Heart right ventricle (tissue), 16 donors: Measurements from ENCODE around the gene SYNCRIP. TPM values are rescaled to one million over a fixed set of nuclear protein-coding genes. Genes with fewer than 3 reads are reported as not detected.
A peak's percentile ranks its signal among the peaks of the same experiment; 100 is the strongest.

Source experiments
- ATAC-seq, 8 donors: fragments of 200-7000 bp; cut with Tn5 transposase; one replicate each; pipeline ENCODE4 v1.9.1; 2020; ENCODE audit warnings: mild to moderate bottlenecking in 8 of 8, moderate library complexity in 8 of 8, moderate number of reproducible peaks in 1 of 8
- DNase-seq, 2 donors: peaks; one replicate each; pipeline ENCODE4 v3.0.0-alpha.2; 2020
- H3K27ac ChIP-seq, 10 donors: fragments of 200-600 bp; sonication (generic) in 2 of 10; one replicate each; pipeline versions ENCODE4 v1.5.0 to v1.8.0; 2020 to 2022; ENCODE audit warnings: mild to moderate bottlenecking in 3 of 10
- H3K27me3 ChIP-seq, 7 donors: fragments of 200-600 bp; one replicate each; pipeline ENCODE4 v1.8.0; 2021 to 2022; ENCODE audit warnings: mild to moderate bottlenecking in 2 of 7
- H3K36me3 ChIP-seq, 9 donors: fragments of 200-600 bp; sonication (generic) in 1 of 9; one replicate each; pipeline versions ENCODE4 v1.5.0 to v1.8.0; 2020 to 2022; ENCODE audit warnings: mild to moderate bottlenecking in 2 of 9
- H3K4me1 ChIP-seq, 9 donors: fragments of 200-600 bp; sonication (generic) in 1 of 9; one replicate each; pipeline versions ENCODE4 v1.5.0 to v1.8.0; 2020 to 2022; ENCODE audit warnings: mild to moderate bottlenecking in 4 of 9
- H3K4me3 ChIP-seq, 10 donors: fragments of 200-600 bp; sonication (generic) in 2 of 10; one replicate each; pipeline versions ENCODE4 v1.5.0 to v1.8.0; 2020 to 2022; ENCODE audit warnings: mild to moderate bottlenecking in 7 of 10, moderate library complexity in 2 of 10
- H3K9me3 ChIP-seq, 11 donors: fragments of 200-600 bp in 10 of 11; sonication (generic) in 2 of 11; one replicate each; pipeline versions ENCODE4 v1.5.0 to v1.8.0; 2013 to 2022; ENCODE audit warnings: mild to moderate bottlenecking in 2 of 11, control low read depth in 1 of 11, moderate library complexity in 1 of 11
- CTCF ChIP-seq, 9 donors: fragments of 200-600 bp; sonication (generic) in 2 of 9; IDR thresholded peaks; one replicate each; pipeline versions ENCODE4 v1.5.0 to v1.8.0; 2021 to 2022; ENCODE audit warnings: antibody characterized with exemption in 9 of 9, mild to moderate bottlenecking in 5 of 9, moderate library complexity in 1 of 9
- WGBS, 2 donors: extraction: QIAGEN DNeasy Blood & Tissue Kit; methylation state at CpG; one replicate each; pipeline ENCODE4 v1.1.7; 2013; ENCODE audit warnings: inconsistent platforms in 1 of 2; 5-methylcytosine and 5-hydroxymethylcytosine counted together
- intact Hi-C, 10 donors: fragments of 100-400 bp; cut with DNase I; formaldehyde crosslinking; loops; one replicate each; pipeline versions ENCODE4 v1.11.1 to v1.14.2; 2022
- polyA plus RNA-seq, 2 donors: library from polyadenylated mRNA; stranded (reverse); fragments of 200-250 nt; gene quantifications; one replicate each; pipeline ENCODE4 v1.2.3, GENCODE V29; 2013
- total RNA-seq, 10 donors: library from RNA; stranded (reverse); fragmentation: NEBNext Ultra II Directional in 3 of 10; extraction: Animal tissue kit (Norgen Biotek cat#: 25700) in 3 of 10; gene quantifications; one replicate each; pipeline versions ENCODE4 v1.2.1 to v1.2.4, GENCODE V29; 2021 to 2023
- donor health status: Arrhythmogenic right ventricular cardiomyopathy.
- donor health status: ischemic (EF 13 %, LVEDD 7.1; RV severe dilation, severe dysfunction).
- donor health status: healthy with polysubstance abuse.
- donor health status: DM: no; HTN: yes; CAD: no.
- donor health status: DM: no; HTN: no; CAD: no.
- donor health status: ischemic (EF 25% LVEDD 6.9; RV normal size, moderate dysfunction).
- donor health status: ischemic (EF 25% LVEDD 5.7; RV mildly dilated, moderate dysfunction).
- donor health status: healthy.
- donor health status: DM: yes; HTN: yes; CAD: no.
- donor health status: Ischemic cardiomyopathy.
- donor health status: ischemic (EF 35%, LVEDD 5.7; RV mildly dilated, moderate dysfunction).
- donor health status: nonischemic (EF 11% LVEDD 7.7; RV severe dilation, severe dysfunction).
- donor health status: DM: yes; HTN: yes; CAD: no.
- donor health status: PGD.
- donor health status: ischemic (EF 29% LVEDD 5.4; RV normal size, mild dysfunction).
- donor health status: nonischemic (EF 23%, LVEDD 6.1; RV moderate dilation, normal function).

The SYNCRIP gene
- total and polyA plus RNA-seq, 12 donors = 24.6 to 72.6 (median 58.7) TPM

GRCh38 chr6:85677234-85677956 is 34.7 kb upstream of the SYNCRIP start:
- no peaks in the 10 kb centered on the region for H3K9me3 ChIP-seq
- DNase-seq (no peak), ATAC-seq (no peak)
- WGBS, 2 donors = 0 to 1% methylated on average over 12 of the region's 12 CpGs
- H3K4me3 ChIP-seq = peak overlapping the region; percentile 61 to 91 (median 82)
- H3K27me3 ChIP-seq = no peaks in the 10 kb centered on the region
- H3K27ac ChIP-seq = peak overlapping the region in 8 of 10 donors; percentile 77 to 95 (median 91)
- TF ChIP-seq CTCF (IDR thresholded peaks at IDR 0.05) = peak in 7 of 9 donors; percentile 19 to 56 (median 47)
- H3K36me3 ChIP-seq = peaks cover 0 to 32% (median 0%) of the 10 kb centered on the region in 9 donors
- intact Hi-C loops = loop anchor here in 8 of 10 donors (5.0 to 10.0 kb wide), 3 partner anchors 35 to 143 kb away; partner anchors contain the start of genes SNX14 (in 4 of the 8) and SYNCRIP (in 4 of the 8)
- peaks cover 4 to 53% (median 36%) of the 10 kb centered on the region in 9 donors for H3K4me1 ChIP-seq

- no peaks in the 10 kb centered on the region for H3K9me3 ChIP-seq
- peak overlapping the region; percentile 16 to 91 (median 82) for H3K4me3 ChIP-seq
- H3K27me3 ChIP-seq = no peaks in the 10 kb centered on the region
- H3K27ac ChIP-seq = peak overlapping the region in 7 of 10 donors; percentile 5 to 95 (median 91)
- H3K36me3 ChIP-seq = peaks cover 0 to 37% (median 0%) of the 10 kb centered on the region in 9 donors
- no peak for ATAC-seq
- peaks cover 4 to 57% (median 36%) of the 10 kb centered on the region in 9 donors for H3K4me1 ChIP-seq
- TF ChIP-seq CTCF (IDR thresholded peaks at IDR 0.05) = no peak
- 13 to 16% methylated on average over 6 of the region's 6 CpGs for WGBS, 2 donors
- DNase-seq = no peak
- intact Hi-C loops = loop anchor here in 8 of 10 donors (5.0 to 10.0 kb wide), 3 partner anchors 34 to 141 kb away; partner anchors contain the start of genes SNX14 (in 4 of the 8) and SYNCRIP (in 4 of the 8)
Measured at GRCh38 chr6:85676086-85676729, 33.5 kb upstream of the SYNCRIP start.

GRCh38 chr6:85675030-85675819 is 32.5 kb upstream of the SYNCRIP start:
- intact Hi-C loops = loop anchor here in 8 of 10 donors (5.0 to 10.0 kb wide), 3 partner anchors 33 to 140 kb away; partner anchors contain the start of genes SNX14 (in 4 of the 8) and SYNCRIP (in 4 of the 8)
- peak overlapping the region in 7 of 10 donors; percentile 5 to 95 (median 91) for H3K27ac ChIP-seq
- no peaks in the 10 kb centered on the region for H3K27me3 ChIP-seq
- H3K9me3 ChIP-seq = no peaks in the 10 kb centered on the region
- peaks cover 4 to 64% (median 42%) of the 10 kb centered on the region in 9 donors for H3K4me1 ChIP-seq
- ATAC-seq (peak in 1 of 8 donors; percentile 24), DNase-seq (no peak)
- 62 to 63% methylated on average over 4 of the region's 4 CpGs for WGBS, 2 donors
- TF ChIP-seq CTCF (IDR thresholded peaks at IDR 0.05) = no peak
- H3K36me3 ChIP-seq = peaks cover 0 to 37% (median 0%) of the 10 kb centered on the region in 9 donors
- H3K4me3 ChIP-seq = peak overlapping the region in 5 of 10 donors; percentile 73 to 91 (median 86)
